Keratinocyte (primary cell): ENCODE data around the gene THAP11. TPM values are rescaled to one million over a fixed set of nuclear protein-coding genes. Genes with fewer than 3 reads are reported as not detected.

Source experiments
- DNase-seq: peaks from one replicate; pipeline ENCODE4 v3.0.0-alpha.2; 2011; ENCODE audit warnings: low read depth, missing footprints, low spot score
- FAIRE-seq: peaks from 2 replicates; lab custom pipeline; 2011; peaks lifted over from hg19 to GRCh38; lab: Jason Lieb, UNC
- H2AFZ ChIP-seq: 2 replicates; pipeline ENCODE4 v1.6.0; 2012; ENCODE audit warnings: low read length, control low read depth, inconsistent platforms; ENCODE audit not compliant: control insufficient read depth
- H3K27ac ChIP-seq: 2 replicates; pipeline ENCODE4 v1.5.1; 2011; ENCODE audit warnings: low read length; ENCODE audit not compliant: control insufficient read depth, insufficient read depth
- H3K27me3 ChIP-seq: 3 replicates; pipeline ENCODE4 v1.6.0; 2011; ENCODE audit warnings: low read length; ENCODE audit not compliant: control insufficient read depth, insufficient read depth; ENCODE audit errors: extremely low read depth
- H3K36me3 ChIP-seq, 2 experiments: 2 replicates in 1 of 2; 3 replicates in 1 of 2; pipeline ENCODE4 v1.5.1; 2011; ENCODE audit warnings: low read length in 2 of 2, mild to moderate bottlenecking in 1 of 2; ENCODE audit not compliant: control insufficient read depth in 2 of 2, insufficient read depth in 2 of 2; ENCODE audit errors: extremely low read depth in 1 of 2
- H3K4me1 ChIP-seq: 3 replicates; pipeline ENCODE4 v1.5.1; 2011; ENCODE audit warnings: low read length; ENCODE audit not compliant: control insufficient read depth, insufficient read depth; ENCODE audit errors: extremely low read depth
- H3K4me2 ChIP-seq: 3 replicates; pipeline ENCODE4 v1.6.0; 2011; ENCODE audit warnings: low read depth, low read length; ENCODE audit not compliant: control insufficient read depth, insufficient read depth; ENCODE audit errors: extremely low read depth
- H3K4me3 ChIP-seq, 3 experiments: fragments of 200-600 bp in 1 of 3; sonication (generic) in 1 of 3; 2 replicates in 2 of 3; 3 replicates in 1 of 3; pipeline ENCODE4 v1.5.1; 2011 to 2016; ENCODE audit warnings: low read length in 3 of 3, mild to moderate bottlenecking in 3 of 3, control low read depth in 2 of 3, inconsistent platforms in 1 of 3, low read depth in 1 of 3, mixed read lengths in 1 of 3, mixed run types in 1 of 3, moderate library complexity in 1 of 3; ENCODE audit not compliant: control insufficient read depth in 2 of 3, insufficient read depth in 2 of 3; ENCODE audit errors: extremely low read depth in 1 of 3
- H3K79me2 ChIP-seq: 2 replicates; pipeline ENCODE4 v1.6.0; 2012; ENCODE audit warnings: low read length; ENCODE audit not compliant: control insufficient read depth, insufficient read depth
- H3K9ac ChIP-seq: 3 replicates; pipeline ENCODE4 v1.6.0; 2011; ENCODE audit warnings: low read length; ENCODE audit not compliant: control insufficient read depth, insufficient read depth; ENCODE audit errors: extremely low read depth
- H3K9me1 ChIP-seq: 3 replicates; pipeline ENCODE4 v1.6.0; 2011; ENCODE audit warnings: low read length; ENCODE audit not compliant: control insufficient read depth, insufficient read depth; ENCODE audit errors: extremely low read depth
- H3K9me3 ChIP-seq: 2 replicates; pipeline ENCODE4 v1.5.1; 2012; ENCODE audit warnings: low read depth, low read length; ENCODE audit not compliant: control insufficient read depth
- H4K20me1 ChIP-seq: 3 replicates; pipeline ENCODE4 v1.6.0; 2011; ENCODE audit warnings: low read length; ENCODE audit not compliant: control insufficient read depth, insufficient read depth; ENCODE audit errors: extremely low read depth
- EZH2 ChIP-seq: IDR thresholded peaks from one replicate; pipeline ENCODE4 v1.6.1; 2012; ENCODE audit warnings: inconsistent platforms, mild to moderate bottlenecking, low read length, moderate library complexity
- dilution Hi-C: fragments of 300-500 bp; cut with MboI; formaldehyde crosslinking; loops from one replicate; pipeline ENCODE4 v1.7.0; 2020; ENCODE audit warnings: low sequenced_read_pairs; ENCODE audit not compliant: extremely low pct_ligation_motif_present
- polyA plus RNA-seq, 5 experiments: library from polyadenylated mRNA; depleted of rRNA in 3 of 5; stranded (reverse) in 3 of 5; stranded (forward) in 1 of 5; unstranded in 1 of 5; fragments of >200 nt; gene quantifications; 1 replicate in 1 of 5; 2 replicates in 3 of 5; 3 replicates in 1 of 5; pipeline versions ENCODE4 v1.2.1 to v1.2.3, GENCODE V29; 2011 to 2012; ENCODE audit warnings: missing spikeins in 2 of 5, low read depth in 1 of 5, low replicate concordance in 1 of 5
- TF ChIP-seq, protein P1 (sequence below), 3 experiments: IDR thresholded peaks in 1 of 3; conservative IDR thresholded peaks in 1 of 3; optimal IDR thresholded peaks in 1 of 3; 2 replicates in 2 of 3; 3 replicates in 1 of 3; pipeline versions ENCODE3 to v1.5.1; 2011; ENCODE audit warnings: low read length in 3 of 3, mild to moderate bottlenecking in 3 of 3, moderate library complexity in 2 of 3, control low read depth in 1 of 3, inconsistent platforms in 1 of 3; ENCODE audit not compliant: insufficient read depth in 2 of 3; ENCODE audit errors: extremely low read depth in 1 of 3

THAP11 gene
- polyA plus RNA-seq, 1 donor (not counting 4 experiments of a cell fraction or from before 2014, with no cell fraction given): 11.8 TPM

GRCh38 chr16:67842509-67843342, 606 bp downstream of the THAP11 start:
- Histone ChIP-seq H3K27ac (peak overlapping the region; percentile 95), H3K4me1 (peaks cover 46% of the 10 kb centered on the region), H4K20me1 (no peaks in the 10 kb centered on the region), H3K79me2 (peaks cover 33% of the 10 kb centered on the region), H3K27me3 (no peaks in the 10 kb centered on the region), H3K9ac (peak overlapping the region; percentile 94), H2AFZ (peak overlapping the region; percentile 91), H3K4me3 (peak overlapping the region; percentile 56 to 92 (median 79)), H3K9me1 (no peaks in the 10 kb centered on the region), H3K4me2 (peak overlapping the region; percentile 86), H3K36me3 (peaks cover 4 to 6% of the 10 kb centered on the region in 2 experiments), H3K9me3 (no peaks in the 10 kb centered on the region)
- TF ChIP-seq, protein P1, sequence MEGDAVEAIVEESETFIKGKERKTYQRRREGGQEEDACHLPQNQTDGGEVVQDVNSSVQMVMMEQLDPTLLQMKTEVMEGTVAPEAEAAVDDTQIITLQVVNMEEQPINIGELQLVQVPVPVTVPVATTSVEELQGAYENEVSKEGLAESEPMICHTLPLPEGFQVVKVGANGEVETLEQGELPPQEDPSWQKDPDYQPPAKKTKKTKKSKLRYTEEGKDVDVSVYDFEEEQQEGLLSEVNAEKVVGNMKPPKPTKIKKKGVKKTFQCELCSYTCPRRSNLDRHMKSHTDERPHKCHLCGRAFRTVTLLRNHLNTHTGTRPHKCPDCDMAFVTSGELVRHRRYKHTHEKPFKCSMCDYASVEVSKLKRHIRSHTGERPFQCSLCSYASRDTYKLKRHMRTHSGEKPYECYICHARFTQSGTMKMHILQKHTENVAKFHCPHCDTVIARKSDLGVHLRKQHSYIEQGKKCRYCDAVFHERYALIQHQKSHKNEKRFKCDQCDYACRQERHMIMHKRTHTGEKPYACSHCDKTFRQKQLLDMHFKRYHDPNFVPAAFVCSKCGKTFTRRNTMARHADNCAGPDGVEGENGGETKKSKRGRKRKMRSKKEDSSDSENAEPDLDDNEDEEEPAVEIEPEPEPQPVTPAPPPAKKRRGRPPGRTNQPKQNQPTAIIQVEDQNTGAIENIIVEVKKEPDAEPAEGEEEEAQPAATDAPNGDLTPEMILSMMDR (optimal IDR thresholded peaks at IDR 0.05 in 1 of 3, IDR thresholded peaks at IDR 0.05 in 1 of 3, conservative IDR thresholded peaks at IDR 0.05 in 1 of 3; ENCODE audit: extremely low read depth in 1 of 3, insufficient read depth in 2 of 3, low read length in 3 of 3): peak; percentile 17 to 43 (median 29)
- no peak for TF ChIP-seq EZH2
- dilution Hi-C loops: no loop called here
- DNase-seq: no peak
- no peak for FAIRE-seq

GRCh38 chr16:67843343-67843765, 1.2 kb downstream of the THAP11 start:
- Histone ChIP-seq H3K9me1 (peaks cover 4% of the 10 kb centered on the region), H3K9me3 (no peaks in the 10 kb centered on the region), H4K20me1 (no peaks in the 10 kb centered on the region), H3K27me3 (no peaks in the 10 kb centered on the region), H3K4me1 (peaks cover 51% of the 10 kb centered on the region), H3K4me3 (peak overlapping the region; percentile 56 to 92 (median 79)), H3K79me2 (peaks cover 39% of the 10 kb centered on the region), H3K9ac (peak overlapping the region; percentile 94), H3K4me2 (peak overlapping the region; percentile 86), H2AFZ (peak overlapping the region; percentile 30), H3K36me3 (peaks cover 4 to 6% of the 10 kb centered on the region in 2 experiments), H3K27ac (peak overlapping the region; percentile 95)
- no peak for TF ChIP-seq EZH2
- TF ChIP-seq, protein P1 (optimal IDR thresholded peaks at IDR 0.05 in 1 of 3, IDR thresholded peaks at IDR 0.05 in 1 of 3, conservative IDR thresholded peaks at IDR 0.05 in 1 of 3; ENCODE audit: extremely low read depth in 1 of 3, insufficient read depth in 2 of 3, low read length in 3 of 3): no peak
- no peak for FAIRE-seq
- no peak for DNase-seq
- dilution Hi-C loops: no loop called here
